GM10266 (cell line): ENCODE measurements around the gene GTF2IRD1.
"Not testable (repeated sequence)": the region's sequence is repeated elsewhere in the genome, so short reads cannot be mapped to it uniquely, and the experiment has no call there.

ENCODE experiments used
- DNase-seq: peaks from one replicate; pipeline ENCODE4 v3.0.0; 2012; ENCODE audit errors: extremely low spot score
- TF ChIP-seq, protein P1 (sequence below): IDR thresholded peaks from 2 replicates; pipeline ENCODE4 v1.5.1; 2012; ENCODE audit warnings: mild to moderate bottlenecking, low read depth; ENCODE audit not compliant: control insufficient read depth, insufficient read depth; ENCODE audit errors: missing control alignments

Gene GTF2IRD1

DNA sequence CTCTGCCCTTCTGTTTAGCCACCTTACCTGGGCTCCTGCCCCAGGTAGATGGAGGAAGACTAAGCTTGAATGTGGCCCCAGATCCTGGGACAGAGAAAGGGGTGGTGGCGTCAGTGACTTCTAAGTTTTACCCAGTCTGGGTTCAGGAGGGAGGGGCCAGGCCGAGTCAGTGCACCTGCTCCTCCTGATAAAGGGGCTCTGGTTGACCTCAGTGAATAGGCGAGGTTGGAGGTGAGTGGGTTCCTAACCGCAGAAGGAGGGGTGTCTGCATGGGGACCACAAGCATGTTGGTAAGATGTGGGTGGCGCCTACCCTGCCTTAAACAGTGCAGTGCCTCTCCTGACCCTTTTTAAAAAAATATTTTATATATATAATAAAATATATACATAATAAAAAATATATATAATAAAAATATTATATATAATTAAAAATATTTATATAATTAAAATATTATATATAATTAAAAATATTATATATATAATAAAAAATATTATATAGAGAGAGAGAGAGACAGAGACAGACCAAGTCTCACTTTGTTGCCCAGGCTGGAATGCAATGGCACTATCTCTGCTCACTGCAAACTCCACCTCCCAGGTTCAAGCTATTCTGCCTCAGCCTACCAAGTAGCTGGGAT, 106.5 kb downstream of the GTF2IRD1 start:
- DNase-seq, result no peak
- TF ChIP-seq, protein P1, sequence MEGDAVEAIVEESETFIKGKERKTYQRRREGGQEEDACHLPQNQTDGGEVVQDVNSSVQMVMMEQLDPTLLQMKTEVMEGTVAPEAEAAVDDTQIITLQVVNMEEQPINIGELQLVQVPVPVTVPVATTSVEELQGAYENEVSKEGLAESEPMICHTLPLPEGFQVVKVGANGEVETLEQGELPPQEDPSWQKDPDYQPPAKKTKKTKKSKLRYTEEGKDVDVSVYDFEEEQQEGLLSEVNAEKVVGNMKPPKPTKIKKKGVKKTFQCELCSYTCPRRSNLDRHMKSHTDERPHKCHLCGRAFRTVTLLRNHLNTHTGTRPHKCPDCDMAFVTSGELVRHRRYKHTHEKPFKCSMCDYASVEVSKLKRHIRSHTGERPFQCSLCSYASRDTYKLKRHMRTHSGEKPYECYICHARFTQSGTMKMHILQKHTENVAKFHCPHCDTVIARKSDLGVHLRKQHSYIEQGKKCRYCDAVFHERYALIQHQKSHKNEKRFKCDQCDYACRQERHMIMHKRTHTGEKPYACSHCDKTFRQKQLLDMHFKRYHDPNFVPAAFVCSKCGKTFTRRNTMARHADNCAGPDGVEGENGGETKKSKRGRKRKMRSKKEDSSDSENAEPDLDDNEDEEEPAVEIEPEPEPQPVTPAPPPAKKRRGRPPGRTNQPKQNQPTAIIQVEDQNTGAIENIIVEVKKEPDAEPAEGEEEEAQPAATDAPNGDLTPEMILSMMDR, result no peak

DNA sequence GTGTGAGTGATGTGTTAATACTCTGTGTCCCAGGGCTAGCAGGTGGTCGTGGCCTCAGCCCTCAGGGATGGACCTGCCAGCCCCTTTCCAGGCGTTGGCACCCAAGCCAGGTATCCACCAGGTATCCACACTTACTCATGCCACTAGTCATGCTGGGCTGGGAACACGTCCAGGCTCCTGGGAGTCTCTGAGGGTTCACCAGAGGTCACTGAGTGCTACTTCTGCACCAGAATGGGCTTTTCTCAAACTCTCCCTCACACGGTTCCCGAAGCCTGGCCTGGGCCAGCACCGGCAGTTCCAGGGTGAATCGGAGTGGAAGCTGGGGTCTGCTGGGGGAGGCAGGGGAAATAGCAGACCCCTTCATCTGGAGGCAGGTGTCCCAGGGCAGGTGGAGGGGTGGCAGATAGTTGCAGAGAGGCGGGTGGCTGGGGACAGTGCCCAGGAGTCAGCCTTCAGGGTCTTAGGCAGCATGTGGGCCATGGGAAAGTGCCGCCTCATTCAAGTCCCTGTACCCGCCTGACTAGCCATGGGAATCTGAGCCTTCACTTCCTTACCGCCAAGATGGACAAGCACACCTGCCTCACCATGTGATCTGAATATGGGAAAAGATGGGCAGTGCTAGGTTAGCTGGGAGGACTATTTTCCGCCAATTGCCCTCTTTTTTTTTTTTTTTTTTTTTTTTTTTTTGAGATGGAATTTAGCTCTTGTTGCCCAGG, 108.3 kb downstream of the GTF2IRD1 start:
- no peak for DNase-seq
- TF ChIP-seq, protein P1, result no peak

DNA sequence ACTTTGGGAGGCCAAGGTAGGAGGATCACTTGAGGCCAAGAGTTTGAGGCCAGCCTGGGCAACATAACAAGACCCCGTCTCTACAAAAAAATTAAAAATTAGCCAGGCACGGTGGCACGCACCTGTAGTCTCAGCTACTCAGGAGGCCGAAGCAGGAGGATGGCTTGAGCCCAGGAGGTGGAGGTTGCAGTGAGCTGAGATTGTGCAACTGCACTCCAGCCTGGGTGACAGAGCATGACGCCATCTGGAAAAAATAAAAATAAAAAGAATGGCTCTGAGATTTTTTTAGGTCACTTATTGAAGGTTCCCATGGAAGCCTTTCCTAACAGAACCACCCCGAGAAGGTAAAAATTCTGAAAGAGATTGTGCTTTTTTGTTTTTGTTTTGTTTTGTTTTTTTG, 109.9 kb downstream of the GTF2IRD1 start:
- not testable (repeated sequence) for DNase-seq

DNA sequence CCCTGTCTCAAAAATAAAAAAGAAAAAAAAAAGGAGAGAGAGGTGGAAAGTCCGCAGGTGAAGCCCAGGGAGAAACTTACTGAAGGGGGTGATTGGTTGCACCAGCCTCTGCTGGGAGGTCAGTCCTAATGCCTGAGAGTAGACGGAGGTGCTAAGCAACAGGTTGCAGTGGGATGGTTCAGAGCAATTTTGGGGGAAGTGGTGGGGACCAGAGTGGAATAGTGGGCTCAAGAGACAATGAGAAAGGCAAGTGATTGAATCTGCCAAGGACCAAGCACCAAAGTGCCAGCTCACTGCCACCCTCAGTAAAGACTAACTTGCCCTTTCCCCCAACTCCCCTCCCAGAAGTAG, 113.6 kb downstream of the GTF2IRD1 start:
- TF ChIP-seq, protein P1, result no peak
- no peak for DNase-seq

DNA sequence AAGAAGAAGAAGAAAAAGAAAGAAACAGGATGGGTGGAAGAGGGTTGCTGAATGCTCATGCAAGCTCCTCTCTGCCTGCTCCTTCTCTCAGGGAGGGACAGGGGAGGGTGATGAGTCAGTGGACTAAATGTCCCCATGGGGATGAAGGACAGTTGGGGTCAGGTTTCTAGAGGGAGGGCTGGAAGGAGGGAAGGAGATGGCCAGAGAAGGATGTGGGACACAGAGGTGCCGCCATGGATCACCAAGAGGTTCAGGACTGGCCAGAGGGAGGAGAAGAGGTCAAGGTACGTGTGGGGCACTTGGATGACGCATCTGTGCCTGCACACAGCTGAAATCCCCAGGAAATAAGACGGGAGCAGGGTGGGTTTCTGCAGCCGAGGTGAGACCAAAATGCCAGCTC, 115.0 kb downstream of the GTF2IRD1 start:
- no peak for DNase-seq
- TF ChIP-seq, protein P1, result no peak

DNA sequence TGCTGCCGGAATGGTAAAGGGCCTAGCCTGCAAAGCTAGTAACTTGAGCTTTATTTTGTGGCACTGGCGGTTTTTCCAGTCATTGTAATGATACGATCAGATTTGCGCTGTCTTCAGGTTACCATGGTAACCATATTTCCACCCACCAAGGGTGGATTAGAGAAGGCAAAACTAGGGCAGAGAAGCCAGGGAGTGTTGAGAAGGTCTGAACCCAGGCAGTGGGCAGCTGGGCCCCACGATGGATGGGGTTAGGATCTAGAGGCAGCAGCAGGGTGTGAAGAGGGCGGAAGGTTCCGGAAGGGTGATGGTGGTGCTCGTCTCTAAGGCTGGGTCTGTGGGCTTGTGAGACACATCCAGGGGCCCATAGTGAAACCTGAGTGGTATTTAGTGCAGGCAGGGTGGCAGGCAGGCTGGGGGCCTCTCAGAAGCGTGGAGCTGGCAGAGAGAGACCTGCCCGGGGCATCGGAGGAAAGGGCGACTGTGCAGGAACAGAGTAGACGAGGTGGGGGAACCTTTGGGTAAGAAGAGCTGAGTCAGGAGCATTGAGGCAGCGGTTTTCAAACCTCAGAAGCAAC, 115.9 kb downstream of the GTF2IRD1 start:
- no peak for DNase-seq
- TF ChIP-seq, protein P1, result no peak

DNA sequence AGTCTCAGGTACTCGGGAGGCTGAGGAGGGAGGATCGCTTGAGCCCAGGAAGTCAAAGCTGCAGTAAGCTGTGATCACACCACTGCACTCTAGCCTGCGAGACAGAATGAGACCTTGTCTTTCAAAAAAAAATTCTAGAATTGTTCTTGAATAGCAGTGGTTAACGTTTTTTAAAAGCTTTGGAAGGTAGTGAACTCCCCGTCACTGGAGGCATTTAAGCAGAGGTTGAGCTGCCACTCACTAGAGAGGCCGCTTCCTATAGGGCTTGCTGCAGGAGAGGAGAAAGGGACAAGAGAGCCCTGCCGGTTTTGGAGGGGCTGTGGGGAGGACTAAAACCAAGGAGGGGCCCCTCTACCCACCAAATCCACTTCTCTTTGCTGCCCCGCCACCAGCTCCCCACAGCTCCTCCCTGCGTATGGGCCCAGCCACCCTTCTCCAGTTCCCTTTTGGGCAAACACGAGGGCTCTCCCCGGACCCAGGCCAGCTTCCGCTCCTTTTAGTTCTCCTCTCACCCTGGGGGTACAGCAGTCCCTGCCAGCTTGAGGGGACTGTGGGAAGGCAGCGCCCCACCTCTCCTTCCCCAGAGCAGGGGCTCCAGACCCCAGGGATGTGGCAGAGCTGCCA, 116.9 kb downstream of the GTF2IRD1 start:
- TF ChIP-seq, protein P1, result no peak

More for the DNA sequence above, 116.9 kb downstream of the GTF2IRD1 start:
- no peak for DNase-seq
